GM21423 (cell line): ENCODE measurements around the gene TADA2A.
A peak's percentile ranks its signal among the peaks of the same experiment; 100 is the strongest.

Source experiments
- ATAC-seq: cut with Tn5 transposase; IDR thresholded peaks from one replicate; pipeline ENCODE4 v1.9.1; 2021; ENCODE audit warnings: mild to moderate bottlenecking, moderate library complexity; ENCODE audit not compliant: unreplicated experiment

Gene TADA2A

DNA sequence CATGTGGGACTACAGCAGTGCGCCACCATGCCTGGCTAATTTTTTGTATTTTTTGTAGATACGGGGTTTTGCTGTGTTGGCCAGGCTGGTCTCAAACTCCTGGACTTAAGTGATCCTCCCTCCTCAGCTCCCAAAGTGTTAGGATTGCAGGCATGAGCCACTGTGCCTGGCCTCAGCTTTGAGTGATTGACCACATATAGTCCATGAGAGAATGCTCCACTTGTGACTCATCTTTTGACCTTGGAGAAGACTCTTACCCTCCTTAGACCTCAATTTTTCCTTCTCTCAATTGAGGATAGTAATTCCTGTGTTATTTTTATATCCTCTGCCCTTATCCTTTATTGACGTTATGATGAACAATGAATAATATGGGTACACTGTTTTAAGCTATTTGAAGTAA lies 52.1 kb downstream of the TADA2A start:
- ATAC-seq = no peak

- no peak for ATAC-seq
Measured at GRCh38 chr17:37461668-37462067, 55.0 kb downstream of the TADA2A start.

DNA sequence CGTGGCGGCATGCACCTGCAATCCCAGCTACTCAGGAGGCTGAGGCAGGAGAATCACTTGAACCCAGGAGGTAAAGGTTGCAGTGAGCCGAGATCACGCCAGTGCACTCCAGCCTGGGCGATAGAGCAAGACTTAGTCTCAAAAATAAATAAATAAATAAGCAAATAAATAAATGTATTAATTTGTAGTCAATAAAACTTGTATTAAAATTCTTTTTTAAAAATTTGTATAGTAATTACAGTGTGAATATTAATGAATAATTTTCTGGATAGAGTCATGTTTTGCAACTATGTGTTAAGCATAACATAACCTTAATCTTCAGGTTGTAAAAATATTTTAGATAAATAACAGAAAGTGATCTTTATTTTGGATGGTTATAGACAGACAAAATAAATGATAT lies 55.8 kb downstream of the TADA2A start:
- ATAC-seq = no peak

GRCh38 chr17:37463039-37463438 lies 56.4 kb downstream of the TADA2A start:
- ATAC-seq = no peak

DNA sequence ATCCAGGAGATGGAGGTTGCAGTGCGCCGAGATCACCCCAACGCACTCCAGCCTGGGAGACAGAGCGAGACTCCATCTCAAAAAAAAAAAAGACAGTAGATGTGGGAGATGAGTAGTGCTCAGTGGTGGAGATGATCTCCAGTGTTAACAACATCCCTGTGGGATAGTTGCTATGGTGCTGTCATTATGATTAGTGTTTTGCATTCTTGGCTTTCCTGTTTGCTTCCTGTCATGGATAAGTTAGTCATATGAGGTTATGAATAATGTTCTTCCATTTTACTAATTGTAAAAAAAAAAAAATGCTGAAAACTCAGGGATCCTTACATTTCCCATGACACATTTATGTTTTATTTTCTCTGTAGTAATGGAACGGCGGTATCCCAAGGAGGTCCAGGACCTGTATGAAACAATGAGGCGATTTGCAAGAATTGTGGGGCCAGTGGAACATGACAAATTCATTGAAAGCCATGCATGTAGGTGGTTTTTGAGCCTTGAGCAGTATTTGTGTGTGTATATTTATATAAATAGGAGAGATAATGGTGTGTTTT lies 58.5 kb downstream of the TADA2A start:
- ATAC-seq = no peak

- ATAC-seq = no peak
Measured at GRCh38 chr17:37466471-37466870, 59.8 kb downstream of the TADA2A start.

- no peak for ATAC-seq
Measured at GRCh38 chr17:37470181-37470580, 63.5 kb downstream of the TADA2A start.

DNA sequence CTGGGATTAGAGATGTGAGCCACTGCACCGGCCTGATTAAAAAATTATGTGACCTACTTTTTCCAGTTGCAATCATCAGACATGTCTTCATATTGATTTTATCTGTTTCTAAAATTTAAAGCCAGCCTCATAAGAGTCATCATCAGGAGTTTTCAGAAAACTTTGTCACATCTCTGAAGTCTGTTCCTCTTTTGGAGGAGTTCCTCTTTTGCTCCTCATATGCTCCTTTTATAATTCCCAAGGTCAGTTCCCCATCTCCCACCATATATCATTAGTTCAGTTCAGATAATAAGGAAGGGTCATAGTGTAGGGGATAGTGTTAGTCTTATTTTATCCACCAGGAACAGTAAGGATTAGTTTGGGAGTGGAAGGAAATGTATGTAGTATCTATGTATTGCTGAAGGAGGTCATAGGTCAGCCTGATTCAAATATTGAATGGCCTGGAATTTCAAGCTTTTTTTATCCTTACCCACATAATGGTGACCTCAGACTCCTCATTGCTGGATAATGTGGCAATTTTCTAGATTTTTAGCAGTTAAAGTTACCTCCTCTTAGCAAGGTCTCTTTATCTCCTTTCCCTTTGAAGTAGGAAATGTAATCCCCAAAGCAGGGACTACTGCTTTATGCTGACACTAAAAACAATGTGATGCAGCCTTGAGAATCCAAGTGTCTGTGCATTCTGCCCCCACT lies 69.2 kb downstream of the TADA2A start:
- no peak for ATAC-seq

GRCh38 chr17:37476431-37477120 lies 69.9 kb downstream of the TADA2A start:
- no peak for ATAC-seq

DNA sequence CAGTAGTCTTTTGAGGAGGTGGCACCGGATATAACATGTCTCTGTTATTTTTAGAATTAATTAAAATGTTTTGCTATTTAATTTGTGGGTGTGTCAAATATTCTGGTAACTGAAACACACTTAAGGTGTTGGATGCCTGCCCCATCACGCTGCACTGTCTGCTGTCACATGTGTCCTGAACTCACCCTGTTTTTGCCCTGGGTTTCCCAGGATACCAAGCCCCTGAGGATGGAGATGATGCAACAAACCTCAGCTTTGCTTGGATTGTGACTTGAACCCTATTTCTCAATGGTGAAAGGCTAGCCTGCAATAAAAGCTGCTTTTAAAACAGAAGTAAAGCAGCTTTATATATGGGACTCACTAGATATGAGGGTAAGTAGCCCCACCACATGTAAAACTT lies 71.5 kb downstream of the TADA2A start:
- no peak for ATAC-seq

DNA sequence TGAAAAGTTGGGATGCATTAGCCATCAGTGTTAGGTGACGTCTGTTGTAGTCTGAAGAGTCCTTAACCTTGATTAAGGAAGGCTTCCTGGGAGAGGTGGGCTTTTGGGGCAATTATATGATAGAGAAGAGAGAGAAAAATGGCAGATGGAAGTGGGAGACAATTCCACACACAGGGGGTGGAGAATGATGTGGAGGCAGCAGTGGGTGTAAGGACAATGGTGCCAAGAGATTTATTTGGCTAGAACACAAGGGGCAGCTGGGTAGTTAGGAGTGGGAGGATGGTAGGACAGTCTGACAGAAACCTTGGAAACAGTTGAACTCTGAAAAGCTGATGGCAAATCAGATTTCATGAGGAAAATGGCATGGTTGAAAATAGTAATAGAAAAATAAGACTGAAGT lies 72.3 kb downstream of the TADA2A start:
- no peak for ATAC-seq

DNA sequence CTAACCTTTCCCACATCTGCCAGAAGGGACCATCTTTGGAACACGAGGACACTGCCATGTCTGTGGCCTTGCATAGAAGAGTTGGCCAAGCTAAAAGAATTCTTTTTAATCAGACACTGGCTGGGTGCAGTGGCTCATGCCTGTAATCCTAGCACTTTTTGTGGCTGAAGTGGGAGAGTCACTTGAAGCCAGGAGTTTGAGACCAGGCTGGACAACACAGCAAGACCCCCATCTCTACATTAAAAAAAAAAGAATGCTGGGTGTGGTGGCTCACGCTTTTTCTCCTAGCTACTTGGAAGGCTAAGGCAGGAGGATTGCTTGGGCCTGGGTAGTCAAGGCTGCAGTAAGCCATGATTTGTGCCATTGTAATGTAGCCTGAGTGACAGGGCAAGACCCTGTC lies 73.7 kb downstream of the TADA2A start:
- ATAC-seq = no peak

- no peak for ATAC-seq
Measured at GRCh38 chr17:37481001-37481665, 74.4 kb downstream of the TADA2A start.

GRCh38 chr17:37483311-37484039 lies 76.8 kb downstream of the TADA2A start:
- no peak for ATAC-seq

- ATAC-seq = no peak
Measured at GRCh38 chr17:37485938-37486570, 79.4 kb downstream of the TADA2A start.

DNA sequence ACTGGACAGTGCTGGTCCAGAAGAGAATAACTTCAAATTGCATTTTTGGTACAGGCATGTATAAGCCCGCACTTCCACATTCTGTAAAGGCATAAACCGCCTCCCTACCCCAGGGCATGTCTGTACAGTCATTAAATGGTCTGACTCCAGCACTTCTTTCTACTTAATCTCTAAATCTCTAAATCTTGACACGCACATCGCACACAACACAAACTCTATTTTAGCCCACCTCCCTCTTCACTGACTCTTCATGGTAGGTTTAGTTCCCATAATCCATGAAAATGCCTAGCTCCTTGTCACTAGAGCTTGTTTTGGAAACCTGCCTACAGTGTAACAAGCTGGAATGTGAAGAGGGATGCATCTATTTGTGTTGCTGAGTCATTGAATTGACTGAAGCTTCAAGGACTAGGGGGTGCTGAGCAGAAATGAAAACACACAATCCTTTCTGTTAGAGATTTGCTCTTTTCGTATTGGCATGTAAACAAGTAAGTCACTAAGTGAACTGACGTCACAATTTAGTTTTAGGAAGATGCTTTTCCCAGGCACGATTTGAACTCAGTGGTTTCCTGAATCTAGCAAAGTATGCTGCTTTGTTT lies 81.4 kb downstream of the TADA2A start:
- ATAC-seq = no peak

GRCh38 chr17:37488607-37489196 lies 82.0 kb downstream of the TADA2A start:
- no peak for ATAC-seq

DNA sequence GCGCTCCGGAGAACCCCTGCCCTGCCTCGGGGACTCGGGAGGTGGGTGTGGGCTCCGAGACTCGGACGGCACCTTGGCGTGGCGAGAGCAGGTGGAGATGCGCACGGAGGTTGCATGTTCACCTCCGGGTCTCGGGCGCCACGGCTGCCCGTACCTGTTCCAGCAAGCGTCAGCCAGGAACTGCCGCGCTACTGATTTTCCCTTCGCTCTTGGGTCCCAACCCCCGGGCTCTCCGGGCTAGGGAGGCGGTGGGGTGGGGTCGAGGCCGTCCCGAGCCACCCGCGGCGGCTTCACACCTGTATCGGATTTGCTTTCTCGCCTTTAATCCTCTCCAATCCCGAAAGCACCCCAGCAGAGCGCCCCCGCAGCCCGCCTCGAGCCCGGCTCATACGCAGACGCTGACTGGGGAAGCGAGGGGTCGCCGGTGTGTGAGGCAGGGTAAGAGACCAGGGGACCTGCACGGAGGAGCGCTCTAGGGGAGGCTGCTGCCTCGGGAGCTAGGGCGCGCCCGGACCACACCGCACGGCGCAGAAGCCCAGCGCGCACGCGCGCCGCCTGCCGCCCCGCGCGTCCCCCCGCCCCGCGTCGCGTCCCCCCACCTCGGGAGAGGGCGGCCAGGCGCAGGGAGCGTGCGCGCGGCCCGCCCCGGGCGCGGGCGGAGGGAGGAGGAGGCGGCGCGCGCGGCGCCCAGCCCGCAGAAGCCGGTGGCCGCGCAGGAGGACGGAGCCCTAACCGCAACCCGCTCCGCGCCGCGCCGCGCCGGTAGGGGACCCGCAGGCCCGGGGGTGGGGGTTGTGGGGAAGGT lies 82.7 kb downstream of the TADA2A start, which contains the start of gene DUSP14:
Gene DUSP14 (plus strand): TSS at position 695 of the 805 bp plus-strand sequence. CDS start 22,382 bp downstream, outside the sequence.
- peak; percentile 63 for ATAC-seq

GRCh38 chr17:37490022-37490587 lies 83.4 kb downstream of the TADA2A start:
- ATAC-seq = peak; percentile 48
